Stomach (tissue), 4 donors: Measurements from ENCODE around the gene HSPA12A.

ENCODE experiments used
- CTCF ChIP-seq, 7 experiments: fragments of 450-650 bp in 4 of 7; fragments of 200-600 bp in 3 of 7; sonication (generic) in 3 of 7; IDR thresholded peaks; one replicate each; pipeline ENCODE4 v1.5.1; 2016 to 2019; ENCODE audit warnings: antibody characterized with exemption in 7 of 7, control low read depth in 2 of 7, mild to moderate bottlenecking in 1 of 7
- EP300 ChIP-seq: sonication (generic); formaldehyde crosslinking; IDR thresholded peaks from one replicate; pipeline ENCODE4 v1.6.1; 2017; ENCODE audit warnings: antibody characterized with exemption
- POLR2A ChIP-seq, 4 donors: fragments of 450-650 bp; IDR thresholded peaks; one replicate each; pipeline ENCODE4 v1.6.1; 2016; ENCODE audit warnings: antibody characterized with exemption in 4 of 4, control low read depth in 2 of 4, mild to moderate bottlenecking in 1 of 4, moderate library complexity in 1 of 4
- POLR2AphosphoS5 ChIP-seq, 3 donors: sonication (generic); formaldehyde crosslinking; IDR thresholded peaks; one replicate each; pipeline ENCODE4 v1.6.1; 2016; ENCODE audit warnings: antibody characterized with exemption in 3 of 3

DNA sequence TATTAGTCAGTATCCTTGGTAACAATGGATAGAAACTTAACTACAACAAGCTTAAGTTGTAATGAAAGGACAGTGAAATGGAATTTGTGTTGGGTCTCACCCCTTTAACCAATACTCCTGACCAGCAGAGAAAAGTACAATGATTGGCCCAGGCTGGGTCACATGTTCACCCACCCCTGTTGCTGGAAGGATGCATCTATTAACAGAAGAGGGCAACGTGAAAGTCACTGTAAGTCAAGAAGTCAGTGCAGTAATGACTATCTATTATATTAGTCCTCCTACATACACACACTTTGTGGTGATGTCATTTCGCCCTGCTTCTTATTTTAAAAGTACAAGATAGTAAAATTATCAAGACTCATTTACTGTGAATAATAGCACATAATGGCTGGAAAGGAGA is 105.4 kb downstream of the HSPA12A start:
- no peak for TF ChIP-seq POLR2AphosphoS5 (IDR thresholded peaks at IDR 0.05)
- TF ChIP-seq EP300: no peak
- TF ChIP-seq CTCF (IDR thresholded peaks at IDR 0.05): no peak
- TF ChIP-seq POLR2A (IDR thresholded peaks at IDR 0.05): no peak
